B cell (primary cell): Measurements from ENCODE around the gene CACTIN. TPM values are rescaled to one million over a fixed set of nuclear protein-coding genes. Genes with fewer than 3 reads are reported as not detected.

Experiments
- ATAC-seq: fragments of 200-7000 bp; cut with Tn5 transposase; one replicate; pipeline ENCODE4 v1.10.0; 2021; ENCODE audit warnings: low read depth, mild to moderate bottlenecking, moderate number of reproducible peaks, moderate library complexity
- CTCF ChIA-PET: fragments of 350-600 bp; sonication (Branson Sonifier 250); formaldehyde crosslinking; loops from one replicate; lab custom pipeline; 2021; ENCODE audit warnings: antibody characterized with exemption, inconsistent platforms; lab: Charles Lee
- POLR2A ChIA-PET: fragments of 350-600 bp; sonication (Branson Sonifier 250); formaldehyde crosslinking; loops from one replicate; lab custom pipeline; 2021; ENCODE audit warnings: antibody characterized with exemption; lab: Charles Lee
- DNase-seq: peaks from one replicate; pipeline ENCODE4 v3.0.0; 2013
- H2AFZ ChIP-seq: 2 replicates; pipeline ENCODE4 v1.6.1; 2012; ENCODE audit warnings: mild to moderate bottlenecking, low read depth, low read length; ENCODE audit not compliant: insufficient read depth, poor library complexity, severe bottlenecking
- H3K27ac ChIP-seq, 2 donors: 1 replicate in 1 of 2; 2 replicates in 1 of 2; pipeline ENCODE4 v1.5.1; 2012 to 2013; ENCODE audit warnings: low read length in 2 of 2, mild to moderate bottlenecking in 2 of 2, moderate library complexity in 1 of 2
- H3K27me3 ChIP-seq, 4 experiments: fragments of 200-600 bp in 1 of 4; sonication (generic) in 1 of 4; replicated peaks in 1 of 4; 1 replicate in 2 of 4; 2 replicates in 2 of 4; pipeline versions ENCODE4 v1.6.1 to v1.7.0; 2013 to 2016; ENCODE audit warnings: low read length in 3 of 4, mild to moderate bottlenecking in 2 of 4, mixed read lengths in 1 of 4, moderate library complexity in 1 of 4; ENCODE audit not compliant: insufficient read depth in 4 of 4, control insufficient read depth in 3 of 4; ENCODE audit errors: control extremely low read depth in 1 of 4
- H3K36me3 ChIP-seq, 2 experiments: replicated peaks in 1 of 2; 1 replicate in 1 of 2; 2 replicates in 1 of 2; pipeline versions ENCODE4 v1.6.1 to v1.7.1; 2013; ENCODE audit warnings: low read length in 1 of 2; ENCODE audit not compliant: insufficient read depth in 2 of 2, control insufficient read depth in 1 of 2; ENCODE audit errors: control extremely low read depth in 1 of 2, extremely low read depth in 1 of 2
- H3K4me1 ChIP-seq, 2 donors: fragments of 200-600 bp in 1 of 2; sonication (generic) in 1 of 2; 1 replicate in 1 of 2; 2 replicates in 1 of 2; pipeline versions ENCODE4 v1.5.1 to v1.6.1; 2013 to 2017; ENCODE audit warnings: low read length in 2 of 2; ENCODE audit not compliant: control insufficient read depth in 2 of 2, insufficient read depth in 2 of 2
- H3K4me2 ChIP-seq: replicated peaks from 2 replicates; pipeline ENCODE3; 2012; ENCODE audit warnings: mild to moderate bottlenecking, low read depth, low read length; ENCODE audit not compliant: poor library complexity, severe bottlenecking
- H3K4me3 ChIP-seq, 5 experiments: fragments of 200-600 bp in 1 of 5; sonication (generic) in 1 of 5; 1 replicate in 3 of 5; 2 replicates in 2 of 5; pipeline versions ENCODE4 v1.5.1 to v1.7.0; 2011 to 2016; ENCODE audit warnings: low read length in 4 of 5, mild to moderate bottlenecking in 4 of 5, low read depth in 2 of 5, control low read depth in 1 of 5, moderate library complexity in 1 of 5; ENCODE audit not compliant: insufficient read depth in 1 of 5; ENCODE audit errors: control extremely low read depth in 1 of 5, extremely low read depth in 1 of 5
- H3K79me2 ChIP-seq: fragments of 200-600 bp; sonication (generic); one replicate; pipeline ENCODE4 v1.6.0; 2016; ENCODE audit warnings: low read length; ENCODE audit not compliant: control insufficient read depth, insufficient read depth
- H3K9ac ChIP-seq: fragments of 200-600 bp; sonication (generic); 2 replicates; pipeline ENCODE4 v1.6.1; 2017; ENCODE audit warnings: mild to moderate bottlenecking, low read length, moderate library complexity
- H3K9me3 ChIP-seq, 3 donors: one replicate each; pipeline versions ENCODE4 v1.6.1 to v1.7.1; 2013; ENCODE audit warnings: low read length in 2 of 3; ENCODE audit not compliant: control insufficient read depth in 2 of 3, insufficient read depth in 1 of 3; ENCODE audit errors: control extremely low read depth in 1 of 3
- H4K20me1 ChIP-seq: 2 replicates; pipeline ENCODE4 v1.6.0; 2012; ENCODE audit warnings: mild to moderate bottlenecking, low read length; ENCODE audit not compliant: insufficient read depth, control insufficient read depth, poor library complexity, severe bottlenecking
- H3K27ac Mint-ChIP-seq: one replicate; pipeline ENCODE4 v1.8.0; 2021; ENCODE audit warnings: mixed read lengths
- H3K27me3 Mint-ChIP-seq: one replicate; pipeline ENCODE4 v1.8.0; 2021; ENCODE audit warnings: mixed read lengths
- H3K4me1 Mint-ChIP-seq: one replicate; pipeline ENCODE4 v1.8.0; 2021; ENCODE audit warnings: mixed read lengths
- H3K4me3 Mint-ChIP-seq: one replicate; pipeline ENCODE4 v1.8.0; 2021; ENCODE audit warnings: mixed read lengths
- H3K9me3 Mint-ChIP-seq: one replicate; pipeline ENCODE4 v1.8.0; 2022; ENCODE audit warnings: mixed read lengths; ENCODE audit not compliant: insufficient read depth
- CTCF ChIP-seq: fragments of 200-600 bp; IDR thresholded peaks from one replicate; pipeline ENCODE4 v1.8.0; 2022; ENCODE audit warnings: antibody characterized with exemption, mild to moderate bottlenecking
- EZH2 ChIP-seq: IDR thresholded peaks from 2 replicates; pipeline ENCODE4 v1.6.1; 2012; ENCODE audit warnings: borderline replicate concordance, low read depth, mild to moderate bottlenecking, moderate library complexity, low read length; ENCODE audit not compliant: insufficient read depth, poor library complexity, severe bottlenecking
- WGBS: methylation state at CpG from one replicate; pipeline ENCODE4 v1.1.5; 2013; ENCODE audit warnings: missing lambda C conversion rate; ENCODE audit not compliant: insufficient coverage; 5-methylcytosine and 5-hydroxymethylcytosine counted together
- intact Hi-C: fragments of 100-400 bp; cut with micrococcal nuclease; formaldehyde crosslinking; loops from one replicate; pipeline ENCODE4 v1.10.0; 2022
- polyA plus RNA-seq: library from polyadenylated mRNA; depleted of rRNA; stranded (reverse); fragments of >200 nt; gene quantifications from 2 replicates; pipeline ENCODE4 v1.2.3, GENCODE V29; 2012
- total RNA-seq, 2 donors: library from RNA; stranded (reverse); fragments of 120-200 nt in 1 of 2; gene quantifications; 1 replicate in 1 of 2; 2 replicates in 1 of 2; pipeline versions ENCODE4 v1.2.3 to v1.2.4, GENCODE V29; 2013 to 2022

CACTIN gene
- total and polyA plus RNA-seq, 2 donors (not counting 1 experiment from before 2014, with no cell fraction given): 40.6 to 41.8 TPM

DNA sequence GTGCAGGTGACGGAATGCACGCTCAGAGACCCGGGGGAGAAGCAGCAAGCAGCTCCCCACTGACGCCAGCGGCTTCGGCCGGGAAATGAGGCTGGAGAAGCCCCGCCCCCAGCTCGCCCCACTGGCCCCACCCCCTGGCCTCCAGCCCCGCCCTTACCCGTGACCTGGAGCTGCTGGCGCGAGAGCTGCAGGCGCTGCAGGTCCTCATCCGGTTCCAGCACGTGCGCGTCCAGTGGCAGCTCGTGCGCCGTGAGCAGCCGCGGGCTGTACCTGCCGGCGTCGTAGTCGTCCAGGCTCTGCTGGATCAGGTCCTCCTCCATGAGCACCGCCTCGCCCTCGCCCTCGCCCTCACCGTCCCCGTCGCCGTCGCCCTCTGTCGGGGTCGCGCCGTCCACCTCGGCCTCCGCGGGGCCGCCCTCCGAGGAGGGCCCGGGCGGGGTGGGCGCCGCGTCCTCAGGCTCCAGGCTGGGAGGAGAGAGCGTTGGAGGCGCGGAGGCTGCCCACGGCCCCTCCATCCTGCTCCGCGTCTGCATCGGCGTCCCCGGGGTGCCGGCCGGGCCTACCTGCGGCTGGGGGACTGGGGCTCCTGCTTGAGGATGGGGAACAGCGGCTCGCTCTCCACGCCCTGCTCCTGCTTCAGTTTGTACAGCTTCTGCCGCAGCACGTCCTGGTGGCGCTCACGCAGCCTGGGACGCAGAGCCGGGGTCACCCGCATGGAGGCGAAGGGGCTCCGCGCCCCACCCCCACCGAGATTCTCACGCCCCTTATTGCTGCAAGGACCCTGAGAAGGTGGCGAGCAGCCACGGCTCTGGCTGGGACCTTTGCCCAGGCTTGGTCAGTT, 13.5 kb downstream of the CACTIN start:
- Histone ChIP-seq H4K20me1 (no peaks in the 10 kb centered on the region), H3K4me3 (no peak overlapping the region), H3K79me2 (no peaks in the 10 kb centered on the region), H3K4me2 (no peak overlapping the region), H3K27ac (no peak overlapping the region), H2AFZ (no peak overlapping the region), H3K36me3 (peaks cover 0 to 25% of the 10 kb centered on the region in 2 experiments), H3K4me1 (peaks cover 12 to 20% of the 10 kb centered on the region in 2 donors), H3K9ac (no peak overlapping the region), H3K27me3 (no peaks in the 10 kb centered on the region), H3K9me3 (peaks cover 0 to 11% (median 0%) of the 10 kb centered on the region in 3 donors)
- Mint-ChIP-seq H3K27me3 (no peaks in the 10 kb centered on the region), H3K9me3 (no peaks in the 10 kb centered on the region), H3K4me1 (peaks cover 19% of the 10 kb centered on the region), H3K27ac (no peak overlapping the region), H3K4me3 (no peak overlapping the region)
- WGBS: 96% methylated on average over 70 of the region's 79 CpGs
- ATAC-seq (no peak), DNase-seq (no peak)
- ChIA-PET POLR2A (no interaction called here), CTCF (interaction anchor here (0.5 to 0.6 kb wide), 2 partner anchors 67 to 360 kb away, joined by 3 read pairs; no protein-coding TSS in a partner anchor)
- intact Hi-C loops: no loop called here
- TF ChIP-seq EZH2: no peak
- no peak for TF ChIP-seq CTCF

GRCh38 chr19:3612330-3612729, 14.3 kb downstream of the CACTIN start:
- TF ChIP-seq EZH2 (no peak), CTCF (no peak)
- Histone ChIP-seq H4K20me1 (no peaks in the 10 kb centered on the region), H3K27ac (no peak overlapping the region), H3K4me1 (peaks cover 11 to 22% of the 10 kb centered on the region in 2 donors), H3K9ac (no peak overlapping the region), H3K36me3 (peaks cover 0 to 21% of the 10 kb centered on the region in 2 experiments), H3K27me3 (peaks cover 0 to 4% (median 0%) of the 10 kb centered on the region in 4 experiments), H3K9me3 (peaks cover 0 to 18% (median 0%) of the 10 kb centered on the region in 3 donors), H3K4me2 (no peak overlapping the region), H3K79me2 (no peaks in the 10 kb centered on the region), H2AFZ (no peak overlapping the region), H3K4me3 (no peak overlapping the region)
- Mint-ChIP-seq H3K27me3 (no peaks in the 10 kb centered on the region), H3K9me3 (no peaks in the 10 kb centered on the region), H3K4me1 (peaks cover 21% of the 10 kb centered on the region), H3K4me3 (no peak overlapping the region), H3K27ac (no peak overlapping the region)
- ChIA-PET CTCF (no interaction called here), POLR2A (no interaction called here)
- no peak for ATAC-seq
- no peak for DNase-seq
- WGBS: 96% methylated on average over 33 of the region's 33 CpGs
- intact Hi-C loops: no loop called here
